AG10803 (cell line): Measurements from ENCODE around the gene DIS3L2.
A peak's percentile ranks its signal among the peaks of the same experiment; 100 is the strongest.

ENCODE experiments used
- DNase-seq: peaks from one replicate; pipeline ENCODE4 v3.0.0; 2010; ENCODE audit warnings: low read depth
- H3K4me3 ChIP-seq: 2 replicates; pipeline ENCODE4 v1.5.1; 2011; ENCODE audit warnings: mild to moderate bottlenecking, low read length, control low read depth
- TF ChIP-seq, protein P1 (sequence below): conservative IDR thresholded peaks from 2 replicates; pipeline ENCODE4 v1.5.1; 2011; ENCODE audit warnings: mild to moderate bottlenecking, low read length, control low read depth, inconsistent platforms

Gene DIS3L2

DNA sequence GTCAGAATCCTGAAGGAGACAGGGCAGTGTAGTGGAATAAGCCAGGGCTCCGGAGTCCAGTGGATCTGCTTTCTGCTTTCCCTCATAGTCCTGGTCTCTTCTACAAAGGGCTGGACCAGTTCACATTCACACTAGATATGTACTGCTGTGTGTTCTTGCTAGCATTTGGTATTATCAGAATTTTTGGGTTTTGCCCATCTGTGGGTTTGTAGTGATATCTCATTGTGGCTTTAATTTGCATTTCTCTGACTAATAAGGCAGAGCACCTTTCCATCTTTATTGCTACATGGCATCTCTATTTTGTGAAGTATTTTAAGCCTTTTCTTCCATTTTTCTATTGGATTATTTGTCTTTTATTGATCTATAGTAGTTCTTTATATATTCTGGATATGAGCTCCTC, 114.8 kb downstream of the DIS3L2 start:
- no peak for DNase-seq
- TF ChIP-seq, protein P1, sequence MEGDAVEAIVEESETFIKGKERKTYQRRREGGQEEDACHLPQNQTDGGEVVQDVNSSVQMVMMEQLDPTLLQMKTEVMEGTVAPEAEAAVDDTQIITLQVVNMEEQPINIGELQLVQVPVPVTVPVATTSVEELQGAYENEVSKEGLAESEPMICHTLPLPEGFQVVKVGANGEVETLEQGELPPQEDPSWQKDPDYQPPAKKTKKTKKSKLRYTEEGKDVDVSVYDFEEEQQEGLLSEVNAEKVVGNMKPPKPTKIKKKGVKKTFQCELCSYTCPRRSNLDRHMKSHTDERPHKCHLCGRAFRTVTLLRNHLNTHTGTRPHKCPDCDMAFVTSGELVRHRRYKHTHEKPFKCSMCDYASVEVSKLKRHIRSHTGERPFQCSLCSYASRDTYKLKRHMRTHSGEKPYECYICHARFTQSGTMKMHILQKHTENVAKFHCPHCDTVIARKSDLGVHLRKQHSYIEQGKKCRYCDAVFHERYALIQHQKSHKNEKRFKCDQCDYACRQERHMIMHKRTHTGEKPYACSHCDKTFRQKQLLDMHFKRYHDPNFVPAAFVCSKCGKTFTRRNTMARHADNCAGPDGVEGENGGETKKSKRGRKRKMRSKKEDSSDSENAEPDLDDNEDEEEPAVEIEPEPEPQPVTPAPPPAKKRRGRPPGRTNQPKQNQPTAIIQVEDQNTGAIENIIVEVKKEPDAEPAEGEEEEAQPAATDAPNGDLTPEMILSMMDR, result no peak
- H3K4me3 ChIP-seq, result no peak overlapping the region

DNA sequence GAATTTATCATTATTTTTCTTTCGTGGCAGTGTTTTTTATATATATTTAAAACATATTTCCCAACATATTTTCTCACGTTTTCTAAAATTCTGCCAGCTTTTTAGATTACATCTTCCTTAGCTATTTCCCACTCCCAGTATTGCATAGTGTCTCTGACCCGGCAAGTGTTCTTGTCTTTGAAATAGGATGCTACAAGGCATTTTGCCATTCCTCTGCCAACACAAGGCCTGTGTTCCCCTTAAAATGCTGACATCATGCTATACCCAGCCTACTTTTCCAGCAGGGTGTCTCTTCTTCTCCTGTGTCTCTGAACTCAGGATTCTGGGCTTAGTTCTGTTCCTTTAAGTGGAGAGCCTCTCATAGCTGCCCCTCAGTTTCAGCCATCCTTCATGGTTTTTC, 115.2 kb downstream of the DIS3L2 start:
- TF ChIP-seq, protein P1, result no peak
- no peak overlapping the region for H3K4me3 ChIP-seq
- DNase-seq, result peak; percentile 6

DNA sequence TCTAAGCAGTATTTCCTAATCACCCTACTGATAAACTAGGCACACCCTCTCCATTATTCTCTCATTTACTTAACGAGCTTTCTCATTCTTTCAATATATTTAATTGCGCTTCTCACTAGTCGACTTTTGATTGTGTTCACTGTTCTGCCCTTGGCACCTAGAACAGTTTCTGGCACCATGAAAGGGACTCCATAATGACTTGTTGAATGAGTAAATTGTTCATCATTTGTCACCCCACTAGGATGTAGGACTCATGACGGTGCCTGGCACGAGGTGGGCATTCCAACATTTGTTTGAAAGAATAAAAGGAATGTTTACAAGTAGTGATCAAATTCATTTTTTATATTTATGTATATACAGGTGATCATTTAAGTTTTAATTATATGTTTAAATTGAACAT, 123.7 kb downstream of the DIS3L2 start:
- DNase-seq, result no peak
- TF ChIP-seq, protein P1, result no peak
- H3K4me3 ChIP-seq, result no peak overlapping the region

DNA sequence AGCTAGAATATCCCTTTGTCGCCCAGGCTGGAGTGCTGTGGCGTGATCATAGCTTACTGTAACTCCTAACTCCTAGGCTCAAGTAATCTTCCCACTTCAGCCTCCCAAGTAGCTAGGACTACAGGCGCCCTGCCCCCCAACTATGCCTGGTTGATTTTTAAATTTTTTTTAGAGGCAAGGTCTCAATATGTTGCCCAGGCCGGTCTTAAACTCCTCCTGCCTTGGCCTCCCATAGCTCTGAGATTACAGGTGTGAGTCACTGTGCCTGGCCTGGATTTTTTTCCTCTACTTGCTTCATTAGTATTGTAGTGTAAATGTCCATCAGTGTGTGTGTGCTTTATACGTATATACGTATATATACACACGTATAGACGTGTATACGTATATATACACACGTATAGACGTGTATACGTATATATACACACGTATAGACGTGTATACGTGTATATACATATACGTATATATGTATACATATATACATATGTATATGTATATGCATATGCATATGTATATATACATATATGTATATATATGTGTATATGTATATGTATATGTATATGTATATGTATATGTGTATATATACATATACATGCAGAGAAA, 124.4 kb downstream of the DIS3L2 start:
- TF ChIP-seq, protein P1, result no peak
- no peak for DNase-seq

DNA sequence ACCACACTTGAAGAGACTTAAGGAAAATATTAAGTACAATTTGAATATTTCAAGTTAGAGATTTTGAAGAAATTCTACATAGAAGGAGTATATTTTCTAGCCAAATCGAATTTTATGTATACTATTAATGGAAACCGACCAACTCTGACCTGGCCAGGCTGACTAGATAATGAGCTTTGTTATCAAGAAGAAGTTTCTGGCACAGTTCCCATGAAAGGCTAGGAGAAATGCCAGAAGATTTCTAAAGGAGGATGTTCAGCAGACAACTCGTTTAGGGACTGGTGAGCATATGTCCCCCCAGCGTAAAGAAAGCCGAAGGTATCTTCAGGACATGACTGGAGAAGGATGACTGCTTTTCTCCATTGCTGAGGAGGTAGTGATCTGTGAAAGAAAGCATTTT, 127.3 kb downstream of the DIS3L2 start:
- TF ChIP-seq, protein P1, result no peak
- no peak overlapping the region for H3K4me3 ChIP-seq
- DNase-seq, result no peak

More for the DNA sequence above, 124.4 kb downstream of the DIS3L2 start:
- no peak overlapping the region for H3K4me3 ChIP-seq

DNA sequence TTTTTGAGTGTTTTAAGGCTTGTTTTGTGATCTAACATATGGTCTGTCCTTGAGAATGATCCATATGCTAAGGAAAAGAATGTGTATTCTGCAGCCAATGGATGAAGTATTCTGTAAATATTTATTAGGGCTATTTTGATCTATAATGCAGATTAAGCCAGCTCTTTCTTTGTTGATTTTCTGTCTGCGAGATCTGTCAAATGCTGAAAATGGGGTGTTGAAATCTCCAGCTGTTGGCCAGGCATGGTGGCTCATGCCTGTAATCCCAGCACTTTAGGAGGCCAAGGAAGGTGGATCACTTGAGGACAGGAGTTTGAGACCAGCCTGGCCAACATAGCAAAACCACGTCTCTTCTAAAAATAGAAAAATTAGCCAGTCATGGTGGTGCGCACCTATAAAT, 132.7 kb downstream of the DIS3L2 start:
- TF ChIP-seq, protein P1, result no peak
- no peak for DNase-seq
- no peak overlapping the region for H3K4me3 ChIP-seq

DNA sequence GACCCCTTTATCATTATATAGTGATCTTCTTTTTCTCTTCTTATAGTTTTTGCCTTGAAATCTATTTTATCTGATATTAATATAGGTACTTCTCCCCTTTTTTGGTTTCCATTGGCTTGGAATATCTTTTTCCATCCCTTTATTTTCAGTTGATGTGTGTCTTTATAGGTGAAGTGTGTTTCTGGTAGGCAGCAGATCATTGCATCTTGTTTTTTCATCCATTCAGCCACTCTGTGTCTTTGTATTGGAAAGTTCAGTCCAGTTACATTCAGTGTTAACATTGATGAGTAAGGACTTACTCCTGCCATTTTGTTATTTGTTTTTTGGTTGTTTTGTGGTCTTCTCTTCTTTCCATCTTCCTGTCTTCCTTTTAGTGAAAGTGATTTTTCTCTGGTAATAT, 133.4 kb downstream of the DIS3L2 start:
- no peak overlapping the region for H3K4me3 ChIP-seq
- TF ChIP-seq, protein P1, result no peak
- DNase-seq, result no peak
